ENCODE data around the gene IQCC.
"Not testable (repeated sequence)": the region's sequence is repeated elsewhere in the genome, so short reads cannot be mapped to it uniquely, and the experiment has no call there.

IQCC gene

DNA sequence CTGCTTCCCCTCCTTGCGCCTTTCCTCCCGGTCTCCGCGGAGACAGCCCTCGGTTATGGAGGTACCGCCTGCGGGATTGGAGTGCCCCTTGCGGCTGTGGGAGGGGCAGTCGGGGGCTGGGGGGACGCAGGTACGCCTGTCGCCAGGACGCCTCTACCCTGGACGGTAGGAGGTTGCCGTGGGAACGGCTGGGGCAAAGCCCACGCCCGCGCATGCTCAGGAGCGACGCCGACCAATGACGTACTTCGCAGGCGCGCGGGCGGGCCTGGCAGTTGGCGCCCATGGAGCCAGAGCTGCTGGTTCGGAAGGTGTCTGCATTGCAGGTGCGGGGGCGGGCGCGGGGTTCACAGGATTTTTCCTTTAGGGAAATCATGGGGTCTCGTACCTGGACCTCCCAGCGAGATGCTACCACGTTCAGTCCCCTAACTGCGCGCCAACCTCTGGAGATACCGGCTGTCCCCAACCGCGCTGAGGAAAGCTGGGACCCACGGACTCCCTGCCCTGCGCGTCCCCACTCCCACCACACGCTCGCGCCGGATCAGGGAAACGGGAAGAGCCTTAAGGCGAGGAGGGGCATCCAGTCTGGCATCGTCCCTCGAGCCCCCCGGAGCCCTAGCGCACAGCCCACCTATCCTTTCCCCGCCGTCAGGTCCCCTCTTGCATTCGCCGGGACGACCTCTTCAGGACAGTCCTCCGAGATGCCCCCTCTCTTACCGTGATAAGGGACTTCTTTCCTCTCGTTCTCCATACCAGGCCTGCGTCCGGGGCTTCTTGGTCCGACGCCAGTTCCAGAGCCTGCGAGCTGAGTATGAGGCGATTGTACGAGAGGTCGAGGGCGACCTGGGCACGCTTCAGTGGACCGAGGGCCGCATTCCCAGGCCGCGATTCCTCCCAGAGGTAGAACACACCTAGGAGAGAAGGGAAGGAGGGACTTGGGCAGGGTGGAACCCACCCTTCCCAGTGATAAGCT lies at the start of gene IQCC:
IQCC (plus strand) TSS at position 271 of the 970 bp plus-strand sequence; CDS start at position 282, 11 bp downstream.
- DNase-seq, result peak; percentile 96

DNA sequence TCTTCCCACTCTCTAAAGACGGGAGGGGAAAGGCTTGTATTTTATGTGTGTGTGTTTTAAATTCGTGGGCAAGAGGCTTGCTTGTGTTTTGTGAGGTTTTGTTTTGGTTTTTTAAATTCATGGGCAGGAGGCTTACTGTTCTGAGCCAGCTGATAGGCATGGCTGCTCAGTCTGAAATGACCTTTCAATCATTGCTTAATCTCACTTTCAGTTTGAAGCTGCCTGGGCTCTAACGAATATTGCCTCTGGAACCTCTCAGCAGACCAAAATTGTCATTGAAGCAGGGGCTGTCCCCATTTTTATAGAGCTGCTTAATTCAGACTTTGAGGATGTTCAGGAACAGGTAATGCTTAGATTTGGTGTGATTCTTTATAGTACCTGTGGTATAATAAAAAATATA lies 46.3 kb upstream of the IQCC start:
- DNase-seq, result no peak

DNA sequence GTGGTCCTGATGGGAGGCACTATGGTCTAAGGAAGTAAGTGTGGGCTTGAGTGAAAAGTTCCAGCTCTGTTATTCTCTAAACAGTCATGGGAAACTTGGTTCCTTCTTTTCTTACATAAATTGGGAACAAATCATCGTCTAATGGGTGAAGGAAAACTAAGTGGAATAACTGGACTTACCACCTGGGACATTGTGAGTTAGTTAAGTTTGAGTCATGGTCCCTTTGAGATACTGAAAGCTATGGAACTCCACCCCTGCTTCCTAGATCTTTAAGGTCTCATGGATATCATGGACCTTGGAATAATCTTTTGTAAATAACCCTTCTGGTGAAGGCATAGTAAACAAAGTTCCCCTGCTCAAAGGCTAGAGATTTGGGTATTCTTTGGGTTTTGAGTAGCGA lies 42.1 kb upstream of the IQCC start:
- DNase-seq, result no peak

GRCh38 chr1:32165633-32166032 lies 39.8 kb upstream of the IQCC start:
- DNase-seq, result not testable (repeated sequence)

- no peak for DNase-seq
Observed at GRCh38 chr1:32170991-32171390, 34.5 kb upstream of the IQCC start.

DNA sequence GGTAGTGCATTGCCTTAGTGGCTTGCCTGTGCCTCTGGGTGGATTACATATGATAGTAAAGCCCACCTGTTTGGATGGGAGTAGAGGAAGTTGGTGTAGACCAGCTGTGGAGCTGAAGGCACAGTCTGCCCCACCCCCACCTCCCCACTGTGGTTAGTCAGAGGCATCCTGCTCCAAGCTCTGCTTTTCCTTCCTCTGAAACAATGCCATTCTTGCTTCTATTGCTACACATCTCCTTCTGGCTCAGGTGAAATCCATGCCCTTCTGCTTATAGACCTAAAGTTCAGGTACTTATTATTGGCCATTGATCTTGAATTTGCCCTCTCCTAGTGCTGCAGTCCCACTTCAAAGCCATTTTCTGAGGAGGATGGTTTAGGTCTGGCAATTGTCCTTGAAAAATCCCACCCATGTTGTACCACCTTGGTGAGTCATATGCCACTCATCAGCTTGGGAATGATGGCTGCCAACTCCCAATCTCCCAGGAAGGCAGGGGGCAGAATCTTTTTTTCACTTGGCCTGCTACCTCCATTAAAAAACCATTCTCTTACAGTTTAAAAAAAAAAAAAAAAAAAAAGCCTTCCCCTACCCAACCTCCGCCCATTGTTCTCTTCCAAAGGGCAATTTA lies 32.7 kb upstream of the IQCC start:
- DNase-seq, result no peak

GRCh38 chr1:32178380-32179192 lies 26.9 kb upstream of the IQCC start:
- DNase-seq, result no peak

- no peak for DNase-seq
Observed at GRCh38 chr1:32179193-32179442, 26.4 kb upstream of the IQCC start.

- DNase-seq, result peak; percentile 96
Observed at GRCh38 chr1:32179443-32180185, 25.9 kb upstream of the IQCC start, which contains the start of gene TXLNA. Gene TXLNA, plus strand, starts transcription at chr1:32179675. Its CDS starts 671 bp downstream, at chr1:32180346.

- DNase-seq, result peak; percentile 52
Observed at GRCh38 chr1:32180186-32181060, 25.0 kb upstream of the IQCC start.

GRCh38 chr1:32181065-32181464 lies 24.4 kb upstream of the IQCC start:
- no peak for DNase-seq

DNA sequence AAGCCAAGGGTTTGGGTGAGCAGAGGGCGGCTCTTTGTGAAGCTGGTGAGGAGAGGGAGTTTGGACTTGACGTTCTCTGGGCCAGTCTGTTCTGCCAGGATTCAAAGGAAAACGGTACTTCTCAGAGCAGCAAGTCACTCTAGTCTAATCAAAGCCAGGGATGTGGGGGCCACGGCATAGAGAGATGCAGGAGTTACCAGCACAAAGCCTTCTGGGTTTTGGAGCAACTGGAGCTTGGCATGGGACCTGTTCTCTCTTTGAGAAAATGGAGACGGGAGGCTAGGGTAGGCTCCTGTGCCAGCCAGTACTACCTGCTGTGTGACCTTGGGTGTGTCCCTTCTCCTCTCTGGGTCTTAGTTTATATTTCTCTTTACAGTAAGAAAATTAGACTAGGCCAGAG lies 23.9 kb upstream of the IQCC start:
- DNase-seq, result no peak

DNA sequence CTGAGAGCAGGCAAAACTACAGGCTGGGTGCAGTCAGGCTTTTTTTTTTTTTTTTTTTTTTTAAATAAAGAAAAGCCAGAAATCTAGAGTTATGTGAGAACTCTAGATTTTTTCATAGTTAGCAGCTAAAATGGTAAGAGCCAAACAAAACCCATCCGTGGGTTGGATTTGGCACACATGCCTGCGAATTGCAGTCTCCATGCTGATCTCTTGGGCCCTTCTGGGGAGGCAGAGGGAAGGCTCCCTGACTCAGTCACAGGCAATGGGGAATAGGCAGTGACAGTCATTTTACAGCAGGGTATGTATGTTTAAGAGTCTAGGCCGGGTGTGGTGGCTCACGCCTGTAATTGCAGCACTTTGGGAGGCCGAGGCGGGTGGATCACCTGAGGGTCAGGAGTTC lies 23.4 kb upstream of the IQCC start:
- no peak for DNase-seq

DNA sequence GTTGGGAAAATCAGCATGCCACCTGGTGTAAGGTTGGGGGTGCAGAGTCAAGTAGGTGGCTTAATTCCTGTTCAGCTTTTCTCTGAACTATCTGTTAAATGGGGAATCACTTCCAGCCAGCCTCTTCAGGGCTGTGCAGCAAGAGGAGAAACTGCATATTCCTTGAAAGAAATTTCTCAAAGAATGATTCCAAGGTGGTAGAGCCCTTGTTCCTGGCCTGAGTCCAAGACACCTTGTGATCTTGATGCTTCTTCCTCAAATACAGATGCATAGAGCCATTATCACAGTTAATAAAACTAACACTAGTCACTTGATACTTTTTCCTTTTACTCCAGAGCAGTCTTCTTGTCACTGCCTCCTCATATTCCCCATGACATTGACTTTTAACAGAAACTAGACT lies 20.8 kb upstream of the IQCC start:
- DNase-seq, result no peak

DNA sequence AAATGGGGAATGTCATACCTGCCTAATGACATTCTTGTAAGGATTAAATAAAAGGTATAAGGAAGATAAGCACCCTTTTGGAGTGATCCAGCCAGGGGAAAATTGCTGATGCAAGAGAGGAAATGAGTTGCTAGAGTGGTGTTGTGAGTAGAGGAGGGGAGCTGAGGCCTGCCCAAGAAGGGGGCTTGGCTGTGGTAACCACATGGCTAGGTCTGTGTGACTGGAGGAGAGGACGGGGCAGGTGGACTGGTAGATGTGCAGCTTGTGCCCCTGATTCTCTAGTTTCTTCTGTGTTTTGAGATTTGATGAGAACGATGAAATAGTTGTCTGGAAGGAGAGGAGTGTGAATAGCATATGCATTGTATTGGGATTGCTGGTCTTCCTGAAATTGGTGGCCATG lies 19.4 kb upstream of the IQCC start:
- DNase-seq, result no peak

DNA sequence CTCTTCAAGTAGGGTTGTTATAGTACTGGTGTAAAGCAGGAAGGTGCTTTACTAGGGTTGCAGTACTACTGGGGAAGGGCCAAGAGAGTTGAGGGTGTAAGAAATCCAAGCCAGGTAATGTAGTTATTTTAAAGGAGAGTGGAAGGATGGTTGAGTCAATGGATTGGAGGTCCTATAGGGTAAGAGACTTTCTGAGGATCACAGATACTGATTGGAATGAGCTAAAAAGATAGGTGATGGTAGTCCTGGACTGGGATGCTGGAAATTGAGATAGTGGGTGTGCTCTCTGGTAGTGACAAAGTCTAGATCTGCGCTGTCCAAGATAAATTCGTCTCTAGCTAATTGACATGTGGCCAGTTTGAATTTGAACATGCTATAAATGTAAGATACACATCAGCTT lies 19.0 kb upstream of the IQCC start:
- DNase-seq, result no peak

- DNase-seq, result no peak
Observed at GRCh38 chr1:32187850-32188249, 17.6 kb upstream of the IQCC start.

GRCh38 chr1:32192220-32192948 lies 13.1 kb upstream of the IQCC start:
- DNase-seq, result no peak

DNA sequence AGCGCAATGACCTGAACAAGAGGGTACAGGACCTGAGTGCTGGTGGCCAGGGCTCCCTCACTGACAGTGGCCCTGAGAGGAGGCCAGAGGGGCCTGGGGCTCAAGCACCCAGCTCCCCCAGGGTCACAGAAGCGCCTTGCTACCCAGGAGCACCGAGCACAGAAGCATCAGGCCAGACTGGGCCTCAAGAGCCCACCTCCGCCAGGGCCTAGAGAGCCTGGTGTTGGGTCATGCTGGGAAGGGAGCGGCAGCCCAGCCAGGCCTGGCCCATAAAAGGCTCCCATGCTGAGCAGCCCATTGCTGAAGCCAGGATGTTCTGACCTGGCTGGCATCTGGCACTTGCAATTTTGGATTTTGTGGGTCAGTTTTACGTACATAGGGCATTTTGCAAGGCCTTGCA lies 10.5 kb upstream of the IQCC start:
- no peak for DNase-seq

DNA sequence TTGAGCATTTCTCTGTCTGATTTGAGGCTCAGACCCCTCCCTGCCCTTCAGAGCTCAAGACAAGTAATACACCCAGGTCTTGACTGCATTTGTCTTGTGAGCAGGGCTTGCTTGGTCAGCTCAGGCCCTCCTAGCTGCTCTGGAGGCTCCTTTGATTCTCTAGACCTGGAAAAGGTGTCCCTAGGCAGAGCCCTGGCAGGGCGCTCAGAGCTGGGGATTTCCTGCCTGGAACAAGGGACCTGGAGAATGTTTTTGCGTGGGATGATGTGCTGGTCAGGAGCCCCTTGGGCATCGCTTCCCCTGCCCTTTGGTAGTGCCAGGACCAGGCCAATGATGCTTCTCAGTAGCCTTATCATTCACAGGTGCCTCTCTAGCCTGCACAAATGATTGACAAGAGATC lies 9.9 kb upstream of the IQCC start:
- DNase-seq, result no peak
